HUES6 (cell line): Measurements from ENCODE around the gene POLD3.
"Not testable (repeated sequence)": the region's sequence is repeated elsewhere in the genome, so short reads cannot be mapped to it uniquely, and the experiment has no call there.

ENCODE experiments used
- H3K27ac ChIP-seq: 2 replicates; pipeline ENCODE4 v1.7.0; 2013; ENCODE audit warnings: low read depth, mild to moderate bottlenecking, low read length, inconsistent platforms
- H3K27me3 ChIP-seq: 2 replicates; pipeline ENCODE4 v1.6.1; 2013; ENCODE audit warnings: low read length; ENCODE audit not compliant: control insufficient read depth, insufficient read depth
- H3K36me3 ChIP-seq: 2 replicates; pipeline ENCODE4 v1.6.1; 2013; ENCODE audit warnings: low read length; ENCODE audit not compliant: control insufficient read depth, insufficient read depth
- H3K4me1 ChIP-seq: 2 replicates; pipeline ENCODE4 v1.6.1; 2013; ENCODE audit warnings: low read length; ENCODE audit not compliant: control insufficient read depth, insufficient read depth
- H3K4me3 ChIP-seq: 2 replicates; pipeline ENCODE4 v1.5.1; 2013; ENCODE audit warnings: low read depth, low read length
- H3K9ac ChIP-seq: one replicate; pipeline ENCODE4 v1.6.1; 2013; ENCODE audit warnings: mild to moderate bottlenecking, low read length
- H3K9me3 ChIP-seq: 2 replicates; pipeline ENCODE4 v1.6.1; 2013; ENCODE audit warnings: low read depth, low read length; ENCODE audit not compliant: control insufficient read depth, insufficient read depth

POLD3 gene

DNA sequence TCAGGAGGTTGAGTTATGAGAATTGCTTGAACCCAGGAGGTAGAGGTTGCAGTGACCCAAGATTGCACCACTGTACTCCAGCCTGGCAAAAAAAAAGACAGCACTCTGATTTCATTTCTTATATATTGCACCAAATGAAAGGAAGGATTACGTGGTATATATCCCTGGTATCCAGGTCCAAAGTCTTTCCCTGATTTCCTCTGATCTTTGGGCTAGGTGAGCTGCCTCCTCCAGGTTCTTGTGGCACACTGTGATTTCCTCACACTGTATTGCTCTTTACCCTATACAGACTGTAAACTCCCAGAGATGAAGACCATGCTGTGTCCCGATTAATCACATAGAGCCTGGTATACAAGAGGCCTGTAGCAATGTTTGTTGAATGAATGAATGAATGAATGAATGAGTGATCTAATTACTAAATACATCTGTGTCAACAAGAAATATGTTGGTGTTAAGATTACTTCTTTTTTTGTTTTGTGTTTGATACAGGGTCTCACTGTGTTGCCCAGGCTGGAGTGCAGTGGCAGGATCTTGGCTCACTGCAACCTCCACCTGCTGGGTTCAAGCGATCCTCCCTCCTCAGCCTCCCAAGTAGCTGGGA is 9.3 kb upstream of the POLD3 start:
- no peaks in the 10 kb centered on the region for H3K27me3 ChIP-seq
- H3K4me1 ChIP-seq, result no peaks in the 10 kb centered on the region
- no peak overlapping the region for H3K27ac ChIP-seq
- no peak overlapping the region for H3K9ac ChIP-seq
- no peaks in the 10 kb centered on the region for H3K9me3 ChIP-seq
- no peak overlapping the region for H3K4me3 ChIP-seq
- no peaks in the 10 kb centered on the region for H3K36me3 ChIP-seq

DNA sequence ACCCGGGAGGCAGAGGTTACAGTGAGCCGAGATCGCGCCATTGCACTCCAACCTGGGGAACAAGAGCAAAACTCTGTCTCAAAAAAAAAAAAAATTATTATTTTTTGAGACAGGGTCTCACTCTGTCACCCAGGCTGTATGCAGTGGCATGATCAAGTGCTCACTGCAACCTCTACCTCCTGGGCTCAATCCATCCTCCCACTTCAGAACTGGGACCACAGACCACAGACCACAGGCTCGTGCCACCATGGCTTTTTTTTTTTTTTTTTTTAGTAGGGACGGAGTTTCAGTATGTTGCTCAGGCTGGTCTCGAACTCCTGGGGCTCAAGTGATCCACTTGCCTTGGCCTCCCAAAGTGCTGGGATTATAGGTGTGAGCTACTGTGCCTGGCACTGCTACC is 1.9 kb upstream of the POLD3 start:
- peaks cover 14% of the 10 kb centered on the region for H3K36me3 ChIP-seq
- H3K9me3 ChIP-seq, H3K27ac ChIP-seq: not testable (repeated sequence)

DNA sequence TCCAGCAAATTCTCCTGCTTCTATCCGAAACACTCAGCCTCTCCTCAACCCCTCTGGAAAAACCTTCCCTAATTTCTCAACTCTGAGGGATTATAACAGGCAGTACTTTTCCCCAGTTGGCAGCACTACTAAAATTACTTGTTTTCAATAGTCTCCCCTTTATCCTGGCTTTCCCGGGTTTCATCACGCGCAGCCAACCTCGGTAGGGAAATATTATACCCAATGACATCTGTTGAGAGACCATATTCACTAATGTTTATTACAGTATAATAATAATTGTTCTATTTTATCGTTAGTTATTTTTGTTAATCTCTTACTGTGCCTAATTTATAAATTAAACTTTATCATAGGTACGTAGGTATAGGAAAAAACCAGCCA is 330 bp upstream of the POLD3 start:
- H3K9me3 ChIP-seq, result no peaks in the 10 kb centered on the region
- H3K36me3 ChIP-seq, result peaks cover 24% of the 10 kb centered on the region
- no peaks in the 10 kb centered on the region for H3K27me3 ChIP-seq
- no peak overlapping the region for H3K9ac ChIP-seq
- H3K4me3 ChIP-seq, result peak overlapping the region; percentile 94
- H3K4me1 ChIP-seq, result peaks cover 8% of the 10 kb centered on the region; the same call in 1 of the 2 replicates
- H3K27ac ChIP-seq, result no peak overlapping the region

More for the DNA sequence above, 1.9 kb upstream of the POLD3 start:
- H3K4me3 ChIP-seq, H3K9ac ChIP-seq, H3K4me1 ChIP-seq, H3K27me3 ChIP-seq: not testable (repeated sequence)

DNA sequence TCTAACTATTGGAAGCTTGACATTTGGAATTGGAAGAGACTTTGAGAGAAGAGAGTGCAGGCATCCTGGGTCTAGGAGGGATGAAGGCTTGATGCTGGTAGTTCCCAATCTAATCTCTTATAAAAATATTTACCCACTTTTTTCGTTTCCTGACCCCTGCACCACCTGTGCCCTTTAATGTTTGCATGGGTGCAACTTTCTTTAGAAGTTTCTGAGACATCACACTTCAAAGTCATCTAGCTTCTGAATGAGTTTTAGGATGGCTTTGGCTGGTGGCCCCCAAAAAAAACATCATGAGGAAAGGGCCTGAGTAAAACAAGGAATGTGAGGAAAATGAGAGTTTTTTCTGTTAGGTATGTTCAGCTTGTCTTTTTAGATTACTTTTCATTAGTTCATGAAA is 1.1 kb downstream of the POLD3 start:
- H3K4me1 ChIP-seq, result peaks cover 8% of the 10 kb centered on the region; the same call in 1 of the 2 replicates
- no peaks in the 10 kb centered on the region for H3K27me3 ChIP-seq
- H3K9ac ChIP-seq, result peak overlapping the region; percentile 97
- H3K4me3 ChIP-seq, result peak overlapping the region; percentile 94
- H3K27ac ChIP-seq, result no peak overlapping the region
- H3K9me3 ChIP-seq, result no peaks in the 10 kb centered on the region
- H3K36me3 ChIP-seq, result peaks cover 35% of the 10 kb centered on the region

DNA sequence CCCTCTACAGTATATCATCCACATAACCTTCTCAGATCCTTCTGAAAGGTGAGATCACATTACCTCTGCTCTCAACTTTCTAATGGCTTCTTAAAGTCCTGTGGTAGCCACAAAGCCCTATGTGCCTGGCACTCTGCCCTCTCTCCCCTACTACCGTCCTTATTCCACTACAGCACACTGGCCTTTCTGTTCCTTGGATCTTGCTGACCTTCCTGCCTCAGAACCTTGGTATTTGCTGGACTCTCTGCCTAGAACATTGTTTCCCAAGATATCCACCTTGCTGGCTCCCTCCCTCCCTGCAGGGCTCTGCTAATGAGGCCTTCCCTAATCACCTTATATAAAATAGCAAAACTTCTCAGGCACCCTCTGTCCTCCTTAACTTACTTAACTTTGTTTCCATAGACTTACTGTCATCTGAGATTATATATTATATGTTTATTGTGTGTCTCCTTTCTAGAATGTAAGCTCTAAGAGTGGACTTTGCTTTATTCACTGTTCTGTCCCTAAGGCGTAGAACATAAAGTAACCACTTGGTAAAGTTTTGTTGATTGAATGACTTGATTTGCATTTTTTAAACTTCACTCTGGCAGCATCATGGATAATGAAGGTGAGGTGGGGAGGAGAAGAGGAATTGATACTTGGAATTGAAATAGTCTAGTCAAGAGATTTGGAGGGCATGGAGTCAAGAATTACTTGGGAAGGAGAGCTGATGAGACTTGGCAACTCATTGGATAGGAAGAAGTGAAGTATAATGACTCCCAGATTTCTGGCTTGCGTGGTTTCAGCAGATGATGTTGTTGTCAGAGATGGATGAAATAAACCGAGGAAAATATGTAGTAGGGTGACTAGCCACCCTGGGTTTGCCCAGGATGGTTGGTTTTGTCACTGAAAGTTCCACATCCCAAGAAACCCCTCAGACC is 10.5 kb downstream of the POLD3 start:
- Histone ChIP-seq H3K9ac (no peak overlapping the region), H3K4me3 (no peak overlapping the region), H3K27me3 (no peaks in the 10 kb centered on the region), H3K9me3 (no peaks in the 10 kb centered on the region), H3K36me3 (peaks cover 68% of the 10 kb centered on the region), H3K4me1 (no peaks in the 10 kb centered on the region), H3K27ac (no peak overlapping the region)

DNA sequence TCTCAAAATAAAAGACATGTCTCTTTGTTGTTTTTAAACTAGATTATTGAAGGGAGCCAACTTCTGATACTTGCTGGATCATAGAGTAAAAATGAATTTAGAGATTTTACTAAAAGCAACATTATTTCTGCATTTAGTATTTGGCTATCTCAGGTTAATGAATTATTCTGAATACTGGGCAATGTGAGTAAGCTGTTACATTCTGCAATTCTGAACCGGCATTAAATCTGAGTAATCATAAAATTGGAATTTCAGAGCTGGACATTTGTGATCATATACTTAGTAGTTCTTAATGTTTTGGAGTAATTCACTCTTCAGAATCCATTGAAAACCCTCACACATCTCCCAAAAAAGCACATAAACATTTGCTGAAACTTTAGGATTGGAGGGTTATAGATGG is 11.5 kb downstream of the POLD3 start:
- Histone ChIP-seq H3K27ac (no peak overlapping the region), H3K36me3 (peaks cover 59% of the 10 kb centered on the region), H3K9ac (no peak overlapping the region), H3K4me1 (no peaks in the 10 kb centered on the region), H3K27me3 (no peaks in the 10 kb centered on the region), H3K4me3 (no peak overlapping the region), H3K9me3 (no peaks in the 10 kb centered on the region)

DNA sequence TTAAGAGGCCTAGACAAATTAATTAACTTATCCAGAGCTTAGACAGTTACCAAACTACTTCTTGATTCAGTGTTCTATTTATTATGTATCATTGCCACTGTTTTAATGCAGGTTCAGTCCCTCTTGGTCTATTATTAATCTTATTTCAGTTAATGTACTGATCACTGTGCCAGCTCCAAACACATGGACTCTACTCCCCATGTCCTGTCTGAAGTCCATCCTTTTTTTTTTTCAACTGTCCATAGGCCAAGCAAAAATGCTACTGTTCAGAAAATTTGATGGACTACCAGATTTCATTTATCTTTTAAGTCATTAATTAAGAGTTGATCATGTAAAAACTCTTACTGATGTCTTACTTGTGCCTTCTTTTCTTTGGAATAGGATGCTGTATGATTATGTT is 11.9 kb downstream of the POLD3 start:
- no peaks in the 10 kb centered on the region for H3K9me3 ChIP-seq
- no peaks in the 10 kb centered on the region for H3K27me3 ChIP-seq
- no peak overlapping the region for H3K27ac ChIP-seq
- H3K4me3 ChIP-seq, result no peak overlapping the region
- no peaks in the 10 kb centered on the region for H3K4me1 ChIP-seq
- H3K36me3 ChIP-seq, result peaks cover 57% of the 10 kb centered on the region
- H3K9ac ChIP-seq, result no peak overlapping the region

DNA sequence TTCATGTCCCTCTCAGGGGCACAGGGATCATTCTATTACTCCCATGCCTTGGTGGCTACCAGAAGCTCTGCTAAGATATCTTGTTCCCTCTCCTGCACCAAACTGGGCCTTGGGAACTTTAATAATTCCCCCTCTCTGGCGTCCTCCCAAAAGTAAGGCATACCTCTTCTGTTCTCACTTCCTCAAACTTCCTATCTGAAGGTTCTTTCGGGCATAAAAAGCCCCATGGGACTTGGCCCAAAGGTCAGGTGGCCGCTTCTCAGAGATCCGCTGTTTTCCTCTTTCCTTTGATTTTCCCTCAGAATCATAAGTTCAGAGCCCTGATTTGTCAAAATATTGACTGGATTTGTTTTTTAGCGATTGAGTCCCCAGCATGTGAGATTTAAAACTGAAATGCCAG is 13.0 kb downstream of the POLD3 start:
- H3K36me3 ChIP-seq, result peaks cover 62% of the 10 kb centered on the region
- H3K27ac ChIP-seq, result no peak overlapping the region
- no peaks in the 10 kb centered on the region for H3K9me3 ChIP-seq

DNA sequence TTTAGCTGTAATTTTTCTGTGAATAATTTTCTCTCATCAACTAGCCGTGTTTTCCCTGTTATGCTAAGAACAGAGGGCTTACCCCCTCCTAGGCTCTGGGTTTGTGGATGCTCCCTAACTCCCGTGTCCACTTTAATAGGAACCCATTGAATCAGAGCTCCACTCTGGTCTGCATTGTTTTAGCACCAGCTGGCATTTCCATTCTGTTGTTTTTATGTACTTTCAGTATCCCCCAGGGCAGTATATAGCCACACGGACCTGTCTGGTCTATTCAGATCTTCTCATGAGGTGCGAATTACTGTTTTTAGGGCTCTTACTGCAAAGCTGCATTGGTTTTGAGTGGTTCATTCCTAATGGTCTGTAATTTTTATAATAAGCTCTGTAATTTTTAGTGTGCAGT is 16.0 kb downstream of the POLD3 start:
- no peaks in the 10 kb centered on the region for H3K27me3 ChIP-seq
- no peaks in the 10 kb centered on the region for H3K9me3 ChIP-seq
- H3K9ac ChIP-seq, result no peak overlapping the region
- peaks cover 62% of the 10 kb centered on the region for H3K36me3 ChIP-seq
- no peaks in the 10 kb centered on the region for H3K4me1 ChIP-seq
- no peak overlapping the region for H3K27ac ChIP-seq
- no peak overlapping the region for H3K4me3 ChIP-seq

More for the DNA sequence above, 13.0 kb downstream of the POLD3 start:
- Histone ChIP-seq H3K4me3 (no peak overlapping the region), H3K9ac (no peak overlapping the region), H3K27me3 (no peaks in the 10 kb centered on the region), H3K4me1 (no peaks in the 10 kb centered on the region)

DNA sequence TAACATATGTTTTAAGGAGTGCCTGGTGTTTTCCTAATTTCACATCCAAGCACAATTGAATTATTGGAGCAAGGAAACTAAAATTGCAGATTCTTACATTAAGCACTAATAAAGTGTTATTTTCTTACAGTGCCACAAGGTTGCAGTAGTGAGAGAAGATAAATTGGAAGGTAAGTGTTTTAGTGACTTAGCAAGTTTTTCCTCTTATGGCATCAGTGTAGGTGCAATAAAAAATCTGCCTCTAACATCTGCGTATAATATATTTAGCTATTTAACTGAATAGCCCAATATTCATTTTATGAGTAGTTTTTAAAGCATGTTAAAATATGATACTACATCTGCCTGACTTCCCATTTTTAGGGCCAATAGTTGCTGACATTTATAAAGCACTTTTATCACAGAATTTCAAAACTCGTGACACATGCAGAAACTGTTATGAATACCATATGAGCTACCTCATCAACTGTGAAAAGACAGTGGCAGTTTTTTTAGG is 19.0 kb downstream of the POLD3 start:
- H3K4me1 ChIP-seq, result no peaks in the 10 kb centered on the region
- peaks cover 57% of the 10 kb centered on the region for H3K36me3 ChIP-seq
- no peaks in the 10 kb centered on the region for H3K9me3 ChIP-seq
- H3K27me3 ChIP-seq, result no peaks in the 10 kb centered on the region
- no peak overlapping the region for H3K9ac ChIP-seq
- no peak overlapping the region for H3K4me3 ChIP-seq
- no peak overlapping the region for H3K27ac ChIP-seq

DNA sequence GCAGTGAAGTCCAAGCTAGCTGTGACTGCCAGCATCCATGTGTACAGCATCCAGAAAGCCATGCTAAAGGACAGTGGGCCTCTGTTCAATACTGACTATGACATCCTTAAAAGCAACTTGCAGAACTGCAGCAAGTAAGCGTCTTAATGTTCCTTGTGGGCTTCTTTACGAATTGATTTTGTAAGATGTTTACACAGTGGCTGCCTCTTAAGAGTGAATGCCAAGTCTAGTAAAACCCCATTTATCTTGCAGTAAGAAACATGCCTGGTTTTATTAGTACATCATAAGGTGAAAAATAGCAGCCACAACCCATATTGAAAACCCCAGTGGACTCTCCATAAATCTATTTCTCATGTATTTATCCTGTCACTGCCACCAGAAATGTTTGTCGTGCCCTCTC is 20.5 kb downstream of the POLD3 start:
- Histone ChIP-seq H3K4me1 (no peaks in the 10 kb centered on the region), H3K9ac (no peak overlapping the region), H3K9me3 (no peaks in the 10 kb centered on the region), H3K36me3 (peaks cover 59% of the 10 kb centered on the region), H3K27ac (no peak overlapping the region), H3K4me3 (no peak overlapping the region), H3K27me3 (no peaks in the 10 kb centered on the region)
